ENCODE results near the gene FAM163B.

- TF ChIP-seq, protein P1, sequence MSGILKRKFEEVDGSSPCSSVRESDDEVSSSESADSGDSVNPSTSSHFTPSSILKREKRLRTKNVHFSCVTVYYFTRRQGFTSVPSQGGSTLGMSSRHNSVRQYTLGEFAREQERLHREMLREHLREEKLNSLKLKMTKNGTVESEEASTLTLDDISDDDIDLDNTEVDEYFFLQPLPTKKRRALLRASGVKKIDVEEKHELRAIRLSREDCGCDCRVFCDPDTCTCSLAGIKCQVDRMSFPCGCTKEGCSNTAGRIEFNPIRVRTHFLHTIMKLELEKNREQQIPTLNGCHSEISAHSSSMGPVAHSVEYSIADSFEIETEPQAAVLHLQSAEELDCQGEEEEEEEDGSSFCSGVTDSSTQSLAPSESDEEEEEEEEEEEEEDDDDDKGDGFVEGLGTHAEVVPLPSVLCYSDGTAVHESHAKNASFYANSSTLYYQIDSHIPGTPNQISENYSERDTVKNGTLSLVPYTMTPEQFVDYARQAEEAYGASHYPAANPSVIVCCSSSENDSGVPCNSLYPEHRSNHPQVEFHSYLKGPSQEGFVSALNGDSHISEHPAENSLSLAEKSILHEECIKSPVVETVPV (CRISPR knock-in tag; IDR thresholded peaks at IDR 0.05): no peak
- TF ChIP-seq, protein P2, sequence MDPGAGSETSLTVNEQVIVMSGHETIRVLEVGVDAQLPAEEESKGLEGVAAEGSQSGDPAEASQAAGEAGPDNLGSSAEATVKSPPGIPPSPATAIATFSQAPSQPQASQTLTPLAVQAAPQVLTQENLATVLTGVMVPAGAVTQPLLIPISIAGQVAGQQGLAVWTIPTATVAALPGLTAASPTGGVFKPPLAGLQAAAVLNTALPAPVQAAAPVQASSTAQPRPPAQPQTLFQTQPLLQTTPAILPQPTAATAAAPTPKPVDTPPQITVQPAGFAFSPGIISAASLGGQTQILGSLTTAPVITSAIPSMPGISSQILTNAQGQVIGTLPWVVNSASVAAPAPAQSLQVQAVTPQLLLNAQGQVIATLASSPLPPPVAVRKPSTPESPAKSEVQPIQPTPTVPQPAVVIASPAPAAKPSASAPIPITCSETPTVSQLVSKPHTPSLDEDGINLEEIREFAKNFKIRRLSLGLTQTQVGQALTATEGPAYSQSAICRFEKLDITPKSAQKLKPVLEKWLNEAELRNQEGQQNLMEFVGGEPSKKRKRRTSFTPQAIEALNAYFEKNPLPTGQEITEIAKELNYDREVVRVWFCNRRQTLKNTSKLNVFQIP (CRISPR knock-in tag; IDR thresholded peaks at IDR 0.05; ENCODE audit: borderline replicate concordance, low read depth): no peak
- TF ChIP-seq TOX (CRISPR knock-in tag; IDR thresholded peaks at IDR 0.05; ENCODE audit: borderline replicate concordance) (no peak), ZNF70 (CRISPR knock-in tag; IDR thresholded peaks at IDR 0.05) (no peak), TCF4 (CRISPR knock-in tag; IDR thresholded peaks at IDR 0.05; ENCODE audit: borderline replicate concordance) (no peak)
Measured at GRCh38 chr9:133568186-133568585, 41.0 kb downstream of the FAM163B start.
